ENCODE data around the gene FCAR.
"Not testable (repeated sequence)": the region's sequence is repeated elsewhere in the genome, so short reads cannot be mapped to it uniquely, and the experiment has no call there.

FCAR gene

DNA sequence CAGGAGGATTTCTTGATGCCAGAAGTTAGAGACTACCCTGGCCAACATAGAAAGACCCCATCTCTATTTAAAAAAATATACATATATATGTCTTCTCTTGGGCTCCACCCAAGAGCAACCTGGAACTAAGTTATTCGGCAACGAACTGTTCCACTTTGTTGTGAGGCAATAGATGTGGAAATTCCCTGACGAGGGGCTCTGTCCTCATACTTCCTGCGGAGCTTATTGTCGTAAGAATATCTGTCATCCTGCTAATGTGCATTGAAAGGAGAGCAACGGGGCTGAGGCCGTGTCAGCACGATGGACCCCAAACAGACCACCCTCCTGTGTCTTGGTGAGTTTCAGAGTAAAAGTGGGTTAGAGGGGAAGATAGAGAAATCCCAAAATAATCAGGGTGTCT lies at the start of gene FCAR:
TSS of gene FCAR (plus strand) at position 246 of the 400 bp plus-strand sequence. CDS start at position 301, 55 bp downstream.
- H3K4me3 ChIP-seq (ENCODE audit: insufficient read length, low read depth): no peak within 1 kb of the TSS
- no peak for TF ChIP-seq YY1 (IDR thresholded peaks at IDR 0.05; ENCODE audit: insufficient read depth, insufficient read length)
- TF ChIP-seq ZNF274 (IDR thresholded peaks at IDR 0.05; ENCODE audit: low read depth, low read length): no peak
- no peak for TF ChIP-seq SUZ12 (IDR thresholded peaks at IDR 0.05; ENCODE audit: extremely low read depth, insufficient read depth, insufficient read length)
- H3K4me1 ChIP-seq (ENCODE audit: insufficient read depth, insufficient read length): no peaks in the 10 kb centered on the region
- no peak for DNase-seq (ENCODE audit: low read depth, low spot score)
- peaks cover 4% of the 10 kb centered on the region for H3K27me3 ChIP-seq (ENCODE audit: insufficient read depth, insufficient read length)
- H3K36me3 ChIP-seq (ENCODE audit: insufficient read depth, insufficient read length, low read length): no peaks in the 10 kb centered on the region
- no peak within 1 kb of the TSS for H3K9ac ChIP-seq (ENCODE audit: insufficient read length, low read depth)
- no peaks in the 10 kb centered on the region for H3K9me3 ChIP-seq (ENCODE audit: insufficient read depth, low read length)

DNA sequence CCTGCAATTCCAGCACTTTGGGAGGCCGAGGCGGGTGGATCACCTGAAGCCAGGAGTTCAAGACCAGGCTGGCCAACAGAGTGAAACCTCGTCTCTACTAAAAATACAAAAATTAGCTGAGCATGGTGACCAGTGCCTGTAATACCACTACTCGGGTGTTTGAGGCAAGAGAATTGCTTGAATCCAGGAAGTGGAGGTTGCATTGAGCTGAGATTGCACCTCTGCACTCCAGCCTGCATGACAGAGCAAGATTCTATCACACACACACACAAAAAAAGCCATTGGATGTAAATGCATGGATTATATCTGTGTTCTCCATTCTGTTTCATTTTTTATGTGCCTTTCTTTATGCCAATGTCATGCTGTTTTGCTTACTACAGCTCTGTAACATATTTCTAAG lies 49.6 kb upstream of the FCAR start:
- not testable (repeated sequence) for H3K9me3 ChIP-seq (ENCODE audit: insufficient read depth, low read length); H3K9ac ChIP-seq (ENCODE audit: insufficient read length, low read depth); H3K4me1 ChIP-seq (ENCODE audit: insufficient read depth, insufficient read length); DNase-seq (ENCODE audit: low read depth, low spot score); H3K4me3 ChIP-seq (ENCODE audit: insufficient read length, low read depth); H3K36me3 ChIP-seq (ENCODE audit: insufficient read depth, insufficient read length, low read length)
- H3K27me3 ChIP-seq (ENCODE audit: insufficient read depth, insufficient read length): peaks cover 23% of the 10 kb centered on the region

DNA sequence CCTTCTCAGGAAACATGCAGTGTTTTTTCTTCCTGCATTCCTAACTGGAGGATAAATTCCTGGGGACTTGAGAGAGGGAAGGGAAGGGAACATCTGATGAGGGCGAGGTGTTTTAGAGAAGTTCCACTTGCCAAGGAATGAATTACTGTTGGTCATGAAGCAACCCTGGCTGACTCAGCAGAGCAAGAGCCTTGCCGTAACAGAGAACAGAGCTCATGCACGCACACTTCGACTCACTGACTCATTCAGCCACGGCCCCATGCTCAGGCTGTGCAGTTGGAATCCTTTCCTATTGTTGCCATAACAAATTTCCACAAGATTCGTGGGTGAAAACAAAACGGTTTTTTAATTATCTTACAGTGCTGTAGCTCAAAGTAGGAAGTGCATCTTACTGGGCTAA lies 48.7 kb upstream of the FCAR start:
- not testable (repeated sequence) for H3K9ac ChIP-seq (ENCODE audit: insufficient read length, low read depth); DNase-seq (ENCODE audit: low read depth, low spot score); H3K4me3 ChIP-seq (ENCODE audit: insufficient read length, low read depth); H3K4me1 ChIP-seq (ENCODE audit: insufficient read depth, insufficient read length); H3K9me3 ChIP-seq (ENCODE audit: insufficient read depth, low read length); H3K36me3 ChIP-seq (ENCODE audit: insufficient read depth, insufficient read length, low read length)
- H3K27me3 ChIP-seq (ENCODE audit: insufficient read depth, insufficient read length): peaks cover 16% of the 10 kb centered on the region

DNA sequence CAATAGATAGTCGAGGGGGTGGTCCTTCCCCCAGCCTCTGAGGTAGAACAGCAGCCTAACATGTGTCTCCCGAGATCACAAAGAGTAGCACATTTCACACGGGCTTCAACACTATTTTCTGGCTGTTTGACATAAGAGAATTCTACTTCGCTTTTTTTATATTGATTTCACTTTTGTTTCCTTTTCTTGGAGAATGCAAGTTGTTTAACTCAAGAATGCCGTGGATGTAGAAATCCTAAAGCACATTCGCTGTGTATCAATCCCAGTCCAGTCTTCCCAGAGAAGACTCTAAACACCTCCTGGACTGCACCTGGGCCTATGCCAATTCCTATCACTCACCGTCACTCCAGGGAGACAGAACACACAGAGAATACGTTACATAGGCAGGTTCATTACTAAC lies 46.0 kb upstream of the FCAR start:
- not testable (repeated sequence) for DNase-seq (ENCODE audit: low read depth, low spot score); H3K9ac ChIP-seq (ENCODE audit: insufficient read length, low read depth); H3K9me3 ChIP-seq (ENCODE audit: insufficient read depth, low read length); H3K36me3 ChIP-seq (ENCODE audit: insufficient read depth, insufficient read length, low read length); H3K4me3 ChIP-seq (ENCODE audit: insufficient read length, low read depth); H3K4me1 ChIP-seq (ENCODE audit: insufficient read depth, insufficient read length); H3K27me3 ChIP-seq (ENCODE audit: insufficient read depth, insufficient read length)

DNA sequence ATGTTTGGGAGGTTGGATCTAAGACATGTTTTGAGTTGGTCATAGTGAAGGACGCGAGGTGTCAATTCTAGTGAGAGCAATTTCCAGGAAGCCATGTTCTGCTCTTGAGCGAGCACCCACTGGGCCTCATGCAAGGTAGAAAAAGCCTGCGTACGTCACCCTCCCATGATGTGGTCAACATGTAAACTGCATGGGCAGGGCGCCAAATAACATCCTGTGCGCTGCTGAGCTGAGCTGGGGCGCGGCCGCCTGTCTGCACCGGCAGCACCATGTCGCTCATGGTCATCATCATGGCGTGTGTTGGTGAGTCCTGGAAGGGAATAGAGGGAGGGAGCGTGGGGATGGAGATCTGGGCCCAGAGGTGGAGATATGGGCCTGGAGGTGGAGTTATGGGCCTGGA lies 41.5 kb upstream of the FCAR start, which contains the start of gene KIR2DS4:
TSS of gene KIR2DS4 (plus strand) at position 181 of the 400 bp plus-strand sequence.
- DNase-seq (ENCODE audit: low read depth, low spot score); H3K4me3 ChIP-seq (ENCODE audit: insufficient read length, low read depth); H3K9ac ChIP-seq (ENCODE audit: insufficient read length, low read depth); H3K36me3 ChIP-seq (ENCODE audit: insufficient read depth, insufficient read length, low read length); H3K4me1 ChIP-seq (ENCODE audit: insufficient read depth, insufficient read length); H3K27me3 ChIP-seq (ENCODE audit: insufficient read depth, insufficient read length); H3K9me3 ChIP-seq (ENCODE audit: insufficient read depth, low read length): not testable (repeated sequence)

DNA sequence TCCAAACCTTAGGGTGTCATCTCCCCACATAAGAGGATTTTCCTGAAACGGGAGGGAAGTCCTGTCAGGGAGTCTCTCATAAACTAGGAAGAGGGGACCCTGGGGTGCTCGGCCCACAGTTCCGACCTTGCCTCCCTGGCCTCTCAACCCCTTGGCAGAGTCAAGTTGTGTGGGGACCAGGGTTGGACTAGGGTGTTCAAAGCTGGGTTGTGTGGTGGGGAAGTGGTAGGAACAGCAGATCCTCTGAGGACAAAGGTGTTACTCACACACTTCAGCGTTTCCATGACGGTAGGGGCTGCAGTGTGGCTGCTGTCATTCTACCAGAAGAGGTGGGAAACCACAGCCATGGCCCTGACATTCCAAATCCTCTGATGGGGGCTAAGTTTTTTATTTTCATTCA lies 38.9 kb upstream of the FCAR start:
- H3K27me3 ChIP-seq (ENCODE audit: insufficient read depth, insufficient read length); H3K4me3 ChIP-seq (ENCODE audit: insufficient read length, low read depth); H3K4me1 ChIP-seq (ENCODE audit: insufficient read depth, insufficient read length); H3K9me3 ChIP-seq (ENCODE audit: insufficient read depth, low read length); H3K36me3 ChIP-seq (ENCODE audit: insufficient read depth, insufficient read length, low read length); H3K9ac ChIP-seq (ENCODE audit: insufficient read length, low read depth); DNase-seq (ENCODE audit: low read depth, low spot score): not testable (repeated sequence)

DNA sequence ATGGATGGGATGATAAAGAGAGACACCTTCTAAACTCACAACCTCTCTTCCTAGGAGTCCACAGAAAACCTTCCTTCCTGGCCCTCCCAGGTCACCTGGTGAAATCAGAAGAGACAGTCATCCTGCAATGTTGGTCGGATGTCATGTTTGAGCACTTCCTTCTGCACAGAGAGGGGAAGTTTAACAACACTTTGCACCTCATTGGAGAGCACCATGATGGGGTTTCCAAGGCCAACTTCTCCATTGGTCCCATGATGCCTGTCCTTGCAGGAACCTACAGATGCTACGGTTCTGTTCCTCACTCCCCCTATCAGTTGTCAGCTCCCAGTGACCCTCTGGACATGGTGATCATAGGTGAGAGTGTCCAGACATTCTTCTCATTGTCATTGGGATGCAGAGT lies 36.5 kb upstream of the FCAR start:
- not testable (repeated sequence) for H3K4me3 ChIP-seq (ENCODE audit: insufficient read length, low read depth); H3K9me3 ChIP-seq (ENCODE audit: insufficient read depth, low read length); H3K27me3 ChIP-seq (ENCODE audit: insufficient read depth, insufficient read length); DNase-seq (ENCODE audit: low read depth, low spot score); H3K36me3 ChIP-seq (ENCODE audit: insufficient read depth, insufficient read length, low read length); H3K9ac ChIP-seq (ENCODE audit: insufficient read length, low read depth); H3K4me1 ChIP-seq (ENCODE audit: insufficient read depth, insufficient read length)

DNA sequence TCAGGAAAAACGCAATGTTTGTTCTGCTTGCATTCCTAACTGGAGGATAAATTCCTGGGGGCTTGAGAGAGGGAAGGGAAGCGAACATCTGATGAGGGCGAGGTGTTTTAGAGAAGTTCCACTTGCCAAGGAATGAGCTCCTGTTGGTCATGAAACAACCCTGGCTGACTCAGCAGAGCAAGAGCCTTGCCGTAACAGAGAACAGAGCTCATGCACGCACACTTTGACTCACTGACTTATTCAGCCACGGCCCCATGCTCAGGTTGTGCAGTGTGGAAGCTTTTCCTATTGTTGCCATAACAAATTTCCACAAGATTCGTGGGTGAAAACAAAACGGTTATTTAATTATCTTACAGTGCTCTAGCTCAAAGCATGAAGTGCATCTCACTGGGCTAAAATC lies 30.9 kb upstream of the FCAR start:
- not testable (repeated sequence) for H3K4me1 ChIP-seq (ENCODE audit: insufficient read depth, insufficient read length); H3K9ac ChIP-seq (ENCODE audit: insufficient read length, low read depth); H3K36me3 ChIP-seq (ENCODE audit: insufficient read depth, insufficient read length, low read length); H3K9me3 ChIP-seq (ENCODE audit: insufficient read depth, low read length); H3K27me3 ChIP-seq (ENCODE audit: insufficient read depth, insufficient read length); H3K4me3 ChIP-seq (ENCODE audit: insufficient read length, low read depth); DNase-seq (ENCODE audit: low read depth, low spot score)

DNA sequence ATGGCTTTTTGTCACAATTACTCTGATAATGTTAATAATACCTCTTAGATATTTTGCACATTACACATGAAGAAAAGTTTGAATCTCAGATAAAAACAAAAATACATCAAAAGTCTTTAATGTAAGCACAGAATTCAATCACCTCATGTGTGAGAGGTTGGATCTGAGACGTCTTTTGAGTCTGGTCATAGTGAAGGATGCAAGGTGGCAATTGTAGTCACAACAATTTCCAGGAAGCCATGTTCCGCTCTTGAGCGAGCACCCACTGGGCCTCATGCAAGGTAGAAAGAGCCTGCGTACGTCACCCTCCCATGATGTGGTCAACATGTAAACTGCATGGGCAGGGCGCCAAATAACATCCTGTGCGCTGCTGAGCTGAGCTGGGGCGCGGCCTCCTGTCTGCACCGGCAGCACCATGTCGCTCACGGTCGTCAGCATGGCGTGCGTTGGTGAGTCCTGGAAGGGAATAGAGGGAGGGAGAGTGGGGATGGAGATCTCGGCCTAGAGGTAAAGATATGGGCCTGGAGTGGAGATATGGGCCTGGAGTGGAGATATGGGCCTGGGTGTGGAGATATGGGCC lies 23.9 kb upstream of the FCAR start, which contains the start of gene KIR3DL2:
TSS of gene KIR3DL2 (plus strand) at position 383 of the 580 bp plus-strand sequence. CDS start at position 416, 33 bp downstream.
- H3K9me3 ChIP-seq (ENCODE audit: insufficient read depth, low read length); H3K36me3 ChIP-seq (ENCODE audit: insufficient read depth, insufficient read length, low read length); H3K9ac ChIP-seq (ENCODE audit: insufficient read length, low read depth); H3K4me3 ChIP-seq (ENCODE audit: insufficient read length, low read depth); DNase-seq (ENCODE audit: low read depth, low spot score); H3K4me1 ChIP-seq (ENCODE audit: insufficient read depth, insufficient read length): not testable (repeated sequence)
- H3K27me3 ChIP-seq (ENCODE audit: insufficient read depth, insufficient read length): peaks cover 21% of the 10 kb centered on the region

Data from NT2/D1 (cell line).